Bronchial epithelial cell (primary cell): ENCODE measurements around the gene MAPK1. TPM values are rescaled to one million over a fixed set of nuclear protein-coding genes. Genes with fewer than 3 reads are reported as not detected.
"Not testable (repeated sequence)": the region's sequence is repeated elsewhere in the genome, so short reads cannot be mapped to it uniquely, and the experiment has no call there.

Experiments
- DNase-seq: peaks from one replicate; pipeline ENCODE4 v3.0.0-alpha.2; 2010; ENCODE audit warnings: low read depth
- FAIRE-seq: peaks from 2 replicates; lab custom pipeline; 2011; peaks lifted over from hg19 to GRCh38; lab: Jason Lieb, UNC
- H3K27me3 ChIP-seq: 2 replicates; pipeline ENCODE4 v1.5.1; 2011; ENCODE audit warnings: low read length; ENCODE audit not compliant: control insufficient read depth, insufficient read depth
- H3K36me3 ChIP-seq: 2 replicates; pipeline ENCODE4 v1.5.1; 2011; ENCODE audit warnings: low read length; ENCODE audit not compliant: control insufficient read depth, insufficient read depth
- H3K4me3 ChIP-seq: 2 replicates; pipeline ENCODE4 v1.5.1; 2011; ENCODE audit warnings: mild to moderate bottlenecking, low read depth, low read length, control low read depth
- CTCF ChIP-seq: IDR thresholded peaks from 2 replicates; pipeline ENCODE4 v1.5.1; 2011; ENCODE audit warnings: mild to moderate bottlenecking, moderate library complexity, low read length, control low read depth, inconsistent platforms; ENCODE audit not compliant: insufficient read depth, severe bottlenecking
- total RNA-seq: library from RNA; depleted of rRNA; stranded (reverse); fragments of >200 nt; gene quantifications from 2 replicates; pipeline ENCODE4 v1.2.1, GENCODE V29; 2014

Gene MAPK1
- total RNA-seq, 1 donor from 2014 or later, result 44.0 TPM

GRCh38 chr22:21881841-21882753 lies 14.7 kb upstream of the MAPK1 start:
- Histone ChIP-seq H3K36me3 (no peaks in the 10 kb centered on the region), H3K27me3 (no peaks in the 10 kb centered on the region), H3K4me3 (no peak overlapping the region)
- TF ChIP-seq CTCF, result no peak
- FAIRE-seq (no peak), DNase-seq (no peak)

GRCh38 chr22:21876486-21877176 lies 9.2 kb upstream of the MAPK1 start:
- DNase-seq (no peak), FAIRE-seq (no peak)
- no peak for TF ChIP-seq CTCF
- Histone ChIP-seq H3K36me3 (no peaks in the 10 kb centered on the region), H3K4me3 (no peak overlapping the region), H3K27me3 (no peaks in the 10 kb centered on the region)

- H3K27me3 ChIP-seq, FAIRE-seq, DNase-seq, H3K36me3 ChIP-seq, H3K4me3 ChIP-seq: not testable (repeated sequence)
Observed at GRCh38 chr22:21874953-21875352, 7.5 kb upstream of the MAPK1 start.

DNA sequence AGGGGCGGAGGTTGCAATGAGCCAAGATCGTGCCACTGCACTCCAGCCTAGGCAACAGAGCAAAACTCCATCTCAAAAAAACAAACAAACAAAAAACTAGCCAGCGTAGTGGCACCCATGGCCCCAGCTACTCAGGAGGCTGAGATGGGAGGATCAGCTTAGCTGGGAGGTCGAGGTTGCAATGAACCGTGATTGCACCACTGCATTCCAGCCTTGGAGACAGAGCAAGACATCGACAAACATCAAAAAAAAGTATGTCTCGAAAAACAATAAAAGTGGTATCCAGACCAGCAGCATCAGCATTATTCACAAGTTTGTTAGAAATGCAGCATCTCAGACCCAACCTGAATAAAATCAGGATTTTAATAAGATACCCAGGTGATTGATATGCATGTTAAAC lies 6.2 kb upstream of the MAPK1 start:
- Histone ChIP-seq H3K4me3 (no peak overlapping the region), H3K27me3 (no peaks in the 10 kb centered on the region), H3K36me3 (no peaks in the 10 kb centered on the region)
- FAIRE-seq, result no peak
- no peak for TF ChIP-seq CTCF
- no peak for DNase-seq

DNA sequence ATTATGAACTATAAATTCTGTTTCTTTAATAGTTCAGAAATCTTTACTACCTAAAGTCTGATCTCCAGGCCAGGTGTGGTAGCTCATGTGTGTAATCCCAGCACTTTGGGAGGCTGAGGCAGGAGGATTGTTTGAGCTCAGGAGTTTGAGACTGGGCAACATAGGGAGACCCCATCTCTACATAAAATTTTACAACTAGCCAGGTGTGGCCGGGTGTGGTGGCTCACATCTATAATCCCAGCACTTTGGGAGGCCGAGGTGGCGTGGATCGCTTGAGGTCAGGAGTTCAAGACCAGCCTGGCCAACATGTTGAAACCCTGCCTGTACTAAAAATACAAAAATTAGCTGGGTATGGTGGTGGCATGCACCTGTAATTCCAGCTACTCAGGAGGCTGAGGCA lies 5.3 kb upstream of the MAPK1 start:
- not testable (repeated sequence) for H3K4me3 ChIP-seq, H3K36me3 ChIP-seq, H3K27me3 ChIP-seq, DNase-seq, FAIRE-seq

- no peak for TF ChIP-seq CTCF
- H3K36me3 ChIP-seq, result no peaks in the 10 kb centered on the region
- no peak for FAIRE-seq
- H3K4me3 ChIP-seq, result no peak overlapping the region
- DNase-seq, result no peak
- H3K27me3 ChIP-seq, result no peaks in the 10 kb centered on the region
Observed at GRCh38 chr22:21868651-21869050, 1.2 kb upstream of the MAPK1 start.
